Limb (tissue), 2 donors: Measurements from ENCODE around the gene MUC5AC.
A peak's percentile ranks its signal among the peaks of the same experiment; 100 is the strongest.

Source experiments
- DNase-seq, 2 donors: peaks; one replicate each; pipeline ENCODE4 v3.0.0-alpha.2; 2016; ENCODE audit errors: extremely low spot score in 2 of 2

MUC5AC gene

GRCh38 chr11:1224491-1225385 is 67.0 kb downstream of the MUC5AC start:
- peak in 1 of 2 donors; percentile 60 for DNase-seq

GRCh38 chr11:1225386-1226225 is 67.9 kb downstream of the MUC5AC start:
- peak in 1 of 2 donors; percentile 32 for DNase-seq

- DNase-seq, result peak in 1 of 2 donors; percentile 33
Measured at GRCh38 chr11:1226226-1226985, 68.7 kb downstream of the MUC5AC start.

GRCh38 chr11:1226986-1227550 is 69.3 kb downstream of the MUC5AC start:
- DNase-seq, result peak in 1 of 2 donors; percentile 40

- no peak for DNase-seq
Measured at GRCh38 chr11:1227551-1228100, 69.9 kb downstream of the MUC5AC start.

GRCh38 chr11:1228101-1228821 is 70.5 kb downstream of the MUC5AC start:
- peak in 1 of 2 donors; percentile 24 for DNase-seq

GRCh38 chr11:1228921-1229451 is 71.2 kb downstream of the MUC5AC start:
- peak in 1 of 2 donors; percentile 26 for DNase-seq

GRCh38 chr11:1229471-1230120 is 71.8 kb downstream of the MUC5AC start:
- no peak for DNase-seq

- no peak for DNase-seq
Measured at GRCh38 chr11:1230121-1230455, 72.3 kb downstream of the MUC5AC start.

GRCh38 chr11:1230456-1231395 is 73.0 kb downstream of the MUC5AC start:
- DNase-seq, result peak in 1 of 2 donors; percentile 29

- DNase-seq, result peak in 1 of 2 donors; percentile 32
Measured at GRCh38 chr11:1231396-1232020, 73.8 kb downstream of the MUC5AC start.

- no peak for DNase-seq
Measured at GRCh38 chr11:1232021-1232882, 74.5 kb downstream of the MUC5AC start.

GRCh38 chr11:1232883-1233321 is 75.1 kb downstream of the MUC5AC start:
- no peak for DNase-seq

- no peak for DNase-seq
Measured at GRCh38 chr11:1233351-1234053, 75.7 kb downstream of the MUC5AC start.

- no peak for DNase-seq
Measured at GRCh38 chr11:1234054-1234720, 76.4 kb downstream of the MUC5AC start.
